AG08396 (cell line): ENCODE results near the gene HSD3B1.
A peak's percentile ranks its signal among the peaks of the same experiment; 100 is the strongest.
"Not testable (repeated sequence)": the region's sequence is repeated elsewhere in the genome, so short reads cannot be mapped to it uniquely, and the experiment has no call there.

Experiments used
- DNase-seq: peaks from one replicate; pipeline ENCODE4 v3.0.0; 2012; ENCODE audit warnings: low spot score, mixed read lengths

HSD3B1 gene

GRCh38 chr1:119490925-119491324 lies 16.1 kb upstream of the HSD3B1 start:
- no peak for DNase-seq

- DNase-seq = no peak
Measured at GRCh38 chr1:119492763-119493162, 14.2 kb upstream of the HSD3B1 start.

DNA sequence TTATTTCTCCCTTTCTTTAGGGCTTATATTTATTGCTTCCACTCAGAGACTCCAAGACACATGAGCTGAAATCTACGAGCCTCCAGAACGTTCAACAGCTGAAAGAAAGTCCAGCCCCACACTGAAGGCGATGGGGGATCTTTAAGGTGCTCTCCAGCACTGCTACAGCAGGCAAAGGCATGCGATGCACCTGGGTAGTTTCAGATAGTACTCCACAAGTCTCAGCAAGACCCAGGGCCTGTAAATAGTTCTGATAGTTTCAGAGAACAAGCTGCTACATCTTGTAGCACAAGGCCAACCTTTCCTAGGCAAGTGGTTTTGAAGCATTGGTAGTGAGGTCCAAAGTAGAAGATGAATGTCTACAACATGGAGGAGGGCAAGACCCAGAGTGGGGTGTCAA lies 2.2 kb upstream of the HSD3B1 start:
- no peak for DNase-seq

DNA sequence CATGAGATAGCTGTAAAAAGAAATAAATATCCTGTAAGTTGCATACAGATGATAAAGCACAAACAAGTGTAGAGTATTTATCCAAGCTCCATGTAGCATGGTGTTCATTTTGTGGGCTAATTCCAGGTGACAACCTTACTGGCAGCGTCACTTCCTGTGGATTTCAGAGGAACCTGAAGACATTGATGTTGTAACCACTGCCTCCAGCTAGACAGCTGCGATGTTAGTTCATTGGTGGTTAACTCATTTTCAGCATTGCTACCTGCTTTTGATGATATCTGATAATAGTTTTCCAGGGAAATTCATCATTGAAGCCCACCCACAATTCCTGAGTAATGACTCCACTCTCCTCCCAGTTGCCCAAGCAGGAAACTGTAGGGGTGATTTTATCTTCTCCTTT lies 3.0 kb downstream of the HSD3B1 start:
- DNase-seq = no peak

- no peak for DNase-seq
Measured at GRCh38 chr1:119515221-119515620, 8.2 kb downstream of the HSD3B1 start.

GRCh38 chr1:119516247-119516646 lies 9.2 kb downstream of the HSD3B1 start:
- DNase-seq = no peak

DNA sequence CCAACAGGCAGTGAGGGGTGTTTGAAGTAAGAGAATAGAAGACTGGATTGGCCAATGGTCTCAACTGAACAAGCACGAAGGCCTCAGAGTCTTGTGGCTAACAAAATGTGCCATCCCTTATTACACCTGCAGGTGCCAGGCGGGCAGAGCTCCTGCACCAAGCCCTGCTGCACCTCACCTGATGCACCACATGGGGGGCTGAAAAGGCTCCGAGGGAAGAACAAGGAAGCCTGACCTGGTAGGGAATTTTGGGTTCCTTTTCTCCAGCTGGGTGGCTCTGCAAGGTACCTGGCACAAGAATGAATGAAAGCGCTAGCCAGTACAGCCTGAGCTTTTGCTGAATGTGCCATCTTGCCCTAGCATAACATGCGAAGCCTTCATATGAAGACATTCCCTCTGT lies 9.7 kb downstream of the HSD3B1 start:
- no peak for DNase-seq

GRCh38 chr1:119517667-119518066 lies 10.7 kb downstream of the HSD3B1 start:
- DNase-seq = not testable (repeated sequence)

GRCh38 chr1:119531606-119532323 lies 24.8 kb downstream of the HSD3B1 start:
- DNase-seq = no peak

- no peak for DNase-seq
Measured at GRCh38 chr1:119532324-119532910, 25.4 kb downstream of the HSD3B1 start.

DNA sequence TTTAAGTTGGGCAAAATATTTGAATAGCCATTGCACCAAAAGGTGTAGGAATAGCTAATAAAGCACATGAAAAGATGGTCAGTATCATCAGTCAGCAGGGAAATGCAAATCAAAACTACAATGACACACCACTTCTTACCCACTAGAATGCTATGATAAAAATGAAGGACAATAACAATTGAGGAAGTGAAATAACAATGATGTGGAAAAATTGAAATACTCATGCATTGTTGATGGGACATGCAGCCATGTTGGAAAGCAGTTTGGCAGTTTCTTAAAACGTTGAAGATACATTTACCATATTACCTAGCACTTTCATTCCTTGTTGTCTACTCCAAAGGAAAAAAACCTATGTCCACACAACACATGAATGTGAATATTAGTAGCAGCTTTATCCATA lies 28.4 kb downstream of the HSD3B1 start:
- no peak for DNase-seq

DNA sequence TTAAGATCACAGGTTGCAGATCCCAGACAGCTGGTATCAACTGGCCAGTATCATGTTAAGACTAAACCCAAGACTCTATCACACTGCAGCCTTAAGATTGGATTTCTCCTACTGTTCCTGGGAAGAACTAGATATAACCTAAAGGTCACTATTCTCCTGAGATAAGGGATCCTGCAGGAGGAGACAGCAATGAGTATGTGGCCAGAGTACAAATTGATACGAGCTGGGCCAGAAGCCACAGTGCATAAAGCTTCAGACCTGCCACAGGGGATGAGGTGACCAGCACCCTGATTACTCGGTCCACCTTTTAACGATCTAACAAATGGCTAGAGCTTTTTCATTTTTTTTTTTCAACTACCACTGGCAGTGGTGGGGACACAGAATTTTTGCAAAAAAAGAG lies 31.0 kb downstream of the HSD3B1 start:
- DNase-seq = no peak

DNA sequence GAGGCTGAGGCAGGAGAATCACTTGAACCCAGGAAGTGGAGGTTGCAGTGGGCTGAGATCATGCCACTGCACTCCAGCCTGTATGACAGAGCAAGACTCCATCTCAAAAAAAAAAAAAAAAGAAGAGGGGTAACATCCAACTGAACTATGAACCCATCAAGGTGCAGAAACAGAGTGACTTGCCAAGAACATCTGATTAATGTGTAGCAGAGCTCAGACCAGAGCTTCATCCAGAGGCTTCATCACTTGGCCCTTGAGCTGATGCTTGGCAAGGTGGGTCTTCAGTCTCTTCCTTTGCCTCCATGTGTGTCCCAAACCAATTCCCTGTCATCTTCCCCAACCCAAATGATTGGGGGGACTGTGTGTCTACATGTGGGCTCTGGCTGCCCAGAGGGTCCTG lies 32.6 kb downstream of the HSD3B1 start:
- DNase-seq = no peak

- no peak for DNase-seq
Measured at GRCh38 chr1:119541389-119541788, 34.4 kb downstream of the HSD3B1 start.

GRCh38 chr1:119542492-119542946 lies 35.5 kb downstream of the HSD3B1 start:
- no peak for DNase-seq

DNA sequence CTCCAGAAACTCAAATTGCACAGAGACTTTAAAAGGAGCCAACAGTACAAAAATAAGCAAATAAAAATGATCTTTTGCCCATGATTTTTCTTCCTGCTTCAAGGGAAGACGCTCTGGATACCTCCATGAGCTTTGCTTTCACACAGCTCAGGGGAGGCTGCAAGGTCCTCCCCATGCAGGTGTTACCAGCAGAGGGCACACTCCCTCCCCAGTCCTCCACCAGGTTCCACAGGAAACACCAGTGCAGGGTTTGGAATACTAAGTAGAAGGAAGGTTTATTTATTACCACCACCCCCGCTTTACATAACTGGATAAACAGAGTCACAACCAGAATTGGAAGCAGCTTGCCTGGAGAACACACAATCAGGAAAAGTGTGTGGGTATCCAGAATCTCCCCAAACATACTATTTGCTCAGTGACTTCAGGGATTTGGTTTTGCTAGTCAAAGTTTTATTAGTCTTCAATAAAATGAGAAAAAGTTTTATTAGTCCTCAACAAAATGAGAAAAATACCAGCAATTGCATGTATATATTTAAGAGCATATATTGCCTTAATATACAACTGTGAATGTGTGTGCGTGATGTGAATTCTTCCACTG lies 37.3 kb downstream of the HSD3B1 start:
- no peak for DNase-seq

DNA sequence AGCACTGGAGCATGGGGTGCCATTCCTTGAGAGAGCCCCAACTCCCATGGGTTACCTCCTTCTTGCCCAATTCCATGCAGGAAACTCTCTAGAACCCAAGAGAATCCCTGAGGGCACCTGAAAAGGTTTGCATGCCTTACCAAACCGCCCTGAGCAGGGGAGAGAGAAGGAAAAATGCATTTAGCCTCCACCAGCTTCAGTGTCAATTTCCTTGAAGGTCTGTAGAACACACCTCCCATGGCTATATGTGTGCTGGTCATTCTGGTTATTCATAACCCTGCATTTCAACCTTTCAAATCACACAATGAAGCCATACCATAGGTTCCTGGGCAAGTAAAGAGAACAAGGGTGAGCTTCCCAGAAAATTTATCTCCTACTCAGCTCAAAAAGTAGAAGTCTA lies 39.6 kb downstream of the HSD3B1 start:
- DNase-seq = no peak

GRCh38 chr1:119547306-119547705 lies 40.3 kb downstream of the HSD3B1 start:
- no peak for DNase-seq

- no peak for DNase-seq
Measured at GRCh38 chr1:119547805-119548204, 40.8 kb downstream of the HSD3B1 start.

DNA sequence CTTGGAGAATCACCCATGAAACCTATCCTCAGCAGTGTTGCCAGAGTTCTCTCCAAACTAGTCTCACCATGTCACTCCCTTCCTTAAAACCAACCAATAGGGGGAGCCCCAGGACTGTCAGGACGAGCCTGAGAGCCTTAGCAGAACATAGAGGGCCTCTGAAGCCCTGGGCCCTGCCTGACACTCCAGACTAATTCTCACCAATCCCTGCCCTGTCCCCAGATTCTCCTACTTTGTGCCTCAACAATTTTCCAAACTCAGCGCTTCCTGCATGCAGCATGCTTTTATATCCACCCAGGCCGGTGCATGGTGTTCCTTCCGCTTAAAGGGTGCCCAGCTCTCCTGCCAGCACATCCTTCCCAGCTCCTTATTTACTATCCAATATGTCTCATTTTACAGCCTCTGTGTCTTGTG lies 42.7 kb downstream of the HSD3B1 start:
- peak; percentile 34 for DNase-seq

GRCh38 chr1:119550381-119550780 lies 43.4 kb downstream of the HSD3B1 start:
- DNase-seq = no peak

DNA sequence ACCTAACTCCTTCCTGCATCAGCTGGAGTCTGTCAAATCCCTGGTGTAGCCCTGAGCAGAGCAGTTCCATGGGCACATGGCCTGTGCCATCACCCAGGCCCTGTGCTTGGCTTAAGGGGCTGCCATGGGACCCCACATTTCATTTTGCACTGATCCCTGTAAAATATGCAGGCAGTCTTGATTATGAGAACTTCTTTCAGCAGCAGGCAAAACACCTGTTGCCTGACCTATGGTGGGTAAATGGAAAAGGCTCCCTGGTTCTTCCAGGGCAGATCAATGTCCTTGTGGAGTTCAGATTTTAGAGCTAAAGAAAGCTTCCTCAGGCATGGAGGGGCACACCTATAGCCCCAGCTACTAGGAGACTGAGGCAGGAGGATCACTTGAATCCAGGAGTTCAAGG lies 44.2 kb downstream of the HSD3B1 start:
- no peak for DNase-seq

GRCh38 chr1:119552656-119553055 lies 45.6 kb downstream of the HSD3B1 start:
- not testable (repeated sequence) for DNase-seq
